ENCODE results near the gene TRIM47. TPM values are rescaled to one million over a fixed set of nuclear protein-coding genes. Genes with fewer than 3 reads are reported as not detected.

Gene TRIM47, protein sequence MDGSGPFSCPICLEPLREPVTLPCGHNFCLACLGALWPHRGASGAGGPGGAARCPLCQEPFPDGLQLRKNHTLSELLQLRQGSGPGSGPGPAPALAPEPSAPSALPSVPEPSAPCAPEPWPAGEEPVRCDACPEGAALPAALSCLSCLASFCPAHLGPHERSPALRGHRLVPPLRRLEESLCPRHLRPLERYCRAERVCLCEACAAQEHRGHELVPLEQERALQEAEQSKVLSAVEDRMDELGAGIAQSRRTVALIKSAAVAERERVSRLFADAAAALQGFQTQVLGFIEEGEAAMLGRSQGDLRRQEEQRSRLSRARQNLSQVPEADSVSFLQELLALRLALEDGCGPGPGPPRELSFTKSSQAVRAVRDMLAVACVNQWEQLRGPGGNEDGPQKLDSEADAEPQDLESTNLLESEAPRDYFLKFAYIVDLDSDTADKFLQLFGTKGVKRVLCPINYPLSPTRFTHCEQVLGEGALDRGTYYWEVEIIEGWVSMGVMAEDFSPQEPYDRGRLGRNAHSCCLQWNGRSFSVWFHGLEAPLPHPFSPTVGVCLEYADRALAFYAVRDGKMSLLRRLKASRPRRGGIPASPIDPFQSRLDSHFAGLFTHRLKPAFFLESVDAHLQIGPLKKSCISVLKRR
- 10 to 100 TPM; 13.0 to 26.4 (median 15.9) TPM for polyA plus RNA-seq (ENCODE audit: insufficient read depth in 1 of 5, insufficient read length in 5 of 5, low replicate concordance in 1 of 5)
- long read RNA-seq, donor 1, transcript TRIM47-201 (6 exons, 2,266 nt), result major isoform, 6 of 7 reads
- long read RNA-seq, donor 1, partial matches to known transcripts, result 0 of 7 reads
- long read RNA-seq, donor 1, other reads (novel, unspliced or antisense), result 0 of 7 reads
- long read RNA-seq, donor 2, transcript TRIM47-201 (6 exons, 2,266 nt), result major isoform, 5 of 6 reads
- long read RNA-seq, donor 2, partial matches to known transcripts, result 0 of 6 reads
- long read RNA-seq, donor 2, other reads (novel, unspliced or antisense), result 0 of 6 reads
- long read RNA-seq, donor 3, transcript TRIM47-201 (6 exons, 2,266 nt), result major isoform, 5 of 8 reads
- long read RNA-seq, donor 3, partial matches to known transcripts, result 0 of 8 reads
- long read RNA-seq, donor 3, other reads (novel, unspliced or antisense), result 0 of 8 reads
- long read RNA-seq, donor 4, partial matches to known transcripts, result 0 of 2 reads
- long read RNA-seq, donor 4, other reads (novel, unspliced or antisense), result 0 of 2 reads
- long read RNA-seq, donor 5, transcript TRIM47-201 (6 exons, 2,266 nt), result major isoform, 5 of 5 reads
- long read RNA-seq, donor 5, partial matches to known transcripts, result 0 of 5 reads
- long read RNA-seq, donor 5, other reads (novel, unspliced or antisense), result 0 of 5 reads
- long read RNA-seq, donor 6, partial matches to known transcripts, result 0 of 4 reads
- long read RNA-seq, donor 6, other reads (novel, unspliced or antisense), result 0 of 4 reads
- long read RNA-seq, donor 7, partial matches to known transcripts, result 0 of 5 reads
- long read RNA-seq, donor 7, other reads (novel, unspliced or antisense), result 0 of 5 reads
- long read RNA-seq, donor 8, partial matches to known transcripts, result 0 of 2 reads
- long read RNA-seq, donor 8, other reads (novel, unspliced or antisense), result 0 of 2 reads

DNA sequence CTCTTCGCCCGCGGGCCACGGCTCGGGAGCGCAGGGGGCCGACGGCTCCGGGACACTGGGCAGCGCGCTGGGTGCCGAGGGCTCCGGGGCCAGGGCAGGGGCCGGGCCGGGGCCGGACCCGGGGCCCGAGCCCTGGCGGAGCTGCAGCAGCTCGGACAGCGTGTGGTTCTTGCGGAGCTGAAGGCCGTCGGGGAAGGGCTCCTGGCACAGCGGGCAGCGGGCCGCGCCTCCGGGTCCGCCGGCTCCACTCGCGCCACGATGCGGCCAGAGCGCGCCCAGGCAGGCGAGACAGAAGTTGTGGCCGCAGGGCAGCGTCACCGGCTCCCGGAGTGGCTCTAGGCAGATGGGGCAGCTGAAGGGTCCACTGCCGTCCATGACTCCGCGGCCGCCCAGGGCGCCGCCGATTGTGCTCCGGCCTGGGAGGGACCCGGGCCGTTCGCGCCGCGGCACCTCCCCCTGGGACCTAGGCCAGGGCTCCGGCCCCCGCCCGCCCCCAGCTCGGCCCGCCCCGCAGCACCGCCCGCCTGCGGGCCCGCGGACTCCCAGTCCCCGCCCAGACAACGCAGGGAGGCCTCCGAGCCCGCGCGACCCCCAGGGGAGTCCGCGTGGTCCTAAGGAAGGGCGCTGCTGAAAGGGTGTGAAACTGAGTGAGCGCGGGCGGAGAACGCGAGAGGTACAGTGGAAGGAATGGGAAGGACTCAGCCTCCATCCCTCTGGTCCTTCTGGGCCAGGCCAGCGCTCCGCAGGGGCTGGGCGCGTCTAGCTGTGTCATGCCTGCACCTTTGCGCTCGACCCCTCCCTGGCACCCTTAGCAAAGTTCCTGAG, at the start of gene TRIM47:
TSS of gene TRIM47 (minus strand) at position 408 of the 825 bp plus-strand sequence. CDS start at position 375, 33 bp downstream.
- DNase-seq, result peak in 1 of 2 donors; percentile 80

DNA sequence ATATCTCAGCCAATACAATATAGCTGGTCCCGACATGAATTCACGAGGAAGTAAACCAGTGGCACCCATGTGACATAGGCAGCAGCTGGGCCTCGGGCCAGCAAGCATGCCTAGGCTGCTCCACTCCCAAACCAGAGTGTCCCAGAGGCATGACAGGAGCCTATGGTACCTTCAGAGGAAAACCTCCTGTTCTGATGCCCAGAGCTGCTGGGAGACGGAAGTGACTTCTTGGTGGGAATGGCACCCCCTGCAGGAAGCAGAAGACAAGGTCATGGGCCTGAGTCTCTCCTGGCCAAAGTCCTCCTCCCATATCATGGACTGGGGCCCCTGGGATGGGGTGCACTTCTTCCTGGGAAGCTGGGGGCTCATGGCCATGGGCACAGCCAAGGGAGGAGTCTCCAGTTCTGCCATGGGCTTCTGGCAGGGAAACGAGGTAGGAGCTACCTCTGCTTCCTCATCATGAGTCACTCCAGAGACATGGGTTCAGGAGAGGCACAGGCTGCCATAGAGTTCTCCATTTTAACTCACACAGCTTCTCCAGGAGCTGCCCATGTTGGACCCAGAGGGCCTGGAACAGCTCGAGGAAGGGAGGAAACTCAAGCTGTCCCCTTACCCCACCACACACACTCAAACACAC, 49.0 kb upstream of the TRIM47 start:
- DNase-seq, result no peak

DNA sequence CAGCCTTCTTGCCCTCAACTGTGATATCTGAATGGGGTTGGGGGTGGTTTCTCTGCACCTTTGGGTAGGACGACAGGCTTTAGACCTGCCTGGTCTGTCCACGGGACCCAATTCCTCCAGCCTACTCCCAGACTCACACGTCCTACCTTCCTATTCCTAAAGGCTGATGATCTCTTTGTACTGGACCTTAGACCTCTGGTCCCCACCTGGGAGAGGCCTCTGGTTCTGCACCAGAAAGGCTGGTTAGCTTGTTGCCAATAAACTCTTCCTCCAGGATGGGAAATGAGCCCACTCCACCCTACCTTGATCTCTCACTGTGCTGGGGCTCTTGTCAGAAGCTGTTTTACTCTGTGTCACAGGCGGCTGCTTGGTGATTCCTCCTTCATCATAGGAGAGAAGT, 48.1 kb upstream of the TRIM47 start:
- no peak for DNase-seq

DNA sequence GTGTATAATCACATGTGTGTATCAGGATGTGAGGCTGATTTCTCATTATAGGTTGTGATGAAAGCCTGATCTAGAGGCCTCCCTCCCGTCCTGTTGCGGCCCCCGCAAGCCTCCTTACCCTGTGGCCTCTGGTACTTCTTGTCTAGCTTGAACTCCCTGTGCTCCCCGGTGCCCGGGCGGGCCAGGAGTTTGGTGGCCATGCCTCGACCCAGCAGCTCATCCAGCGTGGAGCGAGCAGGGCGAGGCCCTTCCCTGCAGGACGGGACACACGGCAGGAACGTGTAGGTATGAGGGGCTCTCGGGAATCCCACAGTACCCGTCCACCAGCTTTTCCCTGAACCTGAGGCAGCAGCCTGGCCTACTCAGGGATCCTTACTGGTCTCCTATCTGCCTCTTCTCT, 47.5 kb upstream of the TRIM47 start:
- DNase-seq, result no peak

DNA sequence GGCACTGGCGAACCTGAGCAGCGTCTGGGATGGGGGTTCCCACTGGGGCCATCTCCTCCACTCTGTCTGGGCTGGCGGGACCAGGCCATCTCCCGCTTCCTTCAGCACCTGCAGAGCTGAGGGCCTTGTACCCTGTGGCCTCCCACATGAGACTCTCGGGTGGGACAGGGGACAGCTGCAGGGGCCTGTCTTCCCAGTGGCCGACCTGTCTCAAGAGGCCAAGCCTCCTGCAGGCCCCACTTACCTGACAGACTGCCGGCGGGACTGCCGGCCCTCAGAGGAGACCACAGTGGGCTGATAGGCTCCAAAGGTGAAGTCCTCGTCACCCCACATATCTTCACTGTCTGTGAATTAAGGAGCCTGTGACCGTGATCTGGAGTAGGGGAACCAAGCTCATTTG, 46.7 kb upstream of the TRIM47 start:
- DNase-seq, result no peak

DNA sequence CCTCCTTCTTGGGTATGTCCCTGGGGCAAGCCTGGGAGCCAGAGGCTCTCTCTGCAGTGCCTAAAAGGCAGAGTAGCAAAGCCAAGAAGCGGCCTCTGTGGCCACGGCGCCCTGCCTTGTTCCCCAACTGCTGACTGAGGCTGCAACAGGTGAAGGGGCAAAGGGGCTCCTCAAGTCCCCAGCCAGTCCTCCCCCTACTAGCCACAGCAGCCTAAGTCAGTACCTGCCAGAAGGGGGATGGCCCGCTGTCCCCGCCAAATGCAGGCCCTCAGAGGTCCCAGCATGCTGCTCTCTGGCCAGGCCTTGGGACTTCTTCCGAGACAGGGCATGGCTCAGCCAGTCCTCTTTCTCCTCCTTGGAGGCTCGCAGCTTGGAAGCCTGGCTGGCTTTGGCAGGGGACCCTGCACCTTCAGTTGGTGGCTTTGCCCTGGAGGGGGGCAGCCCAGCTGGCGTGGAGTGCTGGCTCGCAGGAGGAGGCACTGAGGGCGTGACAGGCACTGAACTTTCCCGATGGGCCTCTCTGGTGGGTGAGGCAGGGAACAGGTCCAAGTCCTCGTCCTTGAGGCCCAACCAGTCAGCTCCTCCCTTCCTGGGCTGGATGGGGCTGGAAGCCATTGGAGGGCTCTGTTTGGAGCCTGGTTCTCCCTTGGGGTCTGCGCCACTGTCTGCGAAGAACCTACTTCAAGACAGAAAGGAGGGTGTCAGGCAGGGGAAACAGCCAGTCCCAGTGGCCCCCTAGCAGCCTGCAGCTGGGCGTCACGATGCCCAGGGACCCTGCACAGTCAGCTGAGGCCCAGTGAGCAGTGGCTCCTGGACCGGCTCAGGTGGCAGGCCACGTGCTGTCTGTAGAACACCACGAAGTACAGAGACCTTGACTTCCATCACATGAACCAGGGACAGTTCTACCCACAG, 44.8 kb upstream of the TRIM47 start:
- DNase-seq, result no peak

DNA sequence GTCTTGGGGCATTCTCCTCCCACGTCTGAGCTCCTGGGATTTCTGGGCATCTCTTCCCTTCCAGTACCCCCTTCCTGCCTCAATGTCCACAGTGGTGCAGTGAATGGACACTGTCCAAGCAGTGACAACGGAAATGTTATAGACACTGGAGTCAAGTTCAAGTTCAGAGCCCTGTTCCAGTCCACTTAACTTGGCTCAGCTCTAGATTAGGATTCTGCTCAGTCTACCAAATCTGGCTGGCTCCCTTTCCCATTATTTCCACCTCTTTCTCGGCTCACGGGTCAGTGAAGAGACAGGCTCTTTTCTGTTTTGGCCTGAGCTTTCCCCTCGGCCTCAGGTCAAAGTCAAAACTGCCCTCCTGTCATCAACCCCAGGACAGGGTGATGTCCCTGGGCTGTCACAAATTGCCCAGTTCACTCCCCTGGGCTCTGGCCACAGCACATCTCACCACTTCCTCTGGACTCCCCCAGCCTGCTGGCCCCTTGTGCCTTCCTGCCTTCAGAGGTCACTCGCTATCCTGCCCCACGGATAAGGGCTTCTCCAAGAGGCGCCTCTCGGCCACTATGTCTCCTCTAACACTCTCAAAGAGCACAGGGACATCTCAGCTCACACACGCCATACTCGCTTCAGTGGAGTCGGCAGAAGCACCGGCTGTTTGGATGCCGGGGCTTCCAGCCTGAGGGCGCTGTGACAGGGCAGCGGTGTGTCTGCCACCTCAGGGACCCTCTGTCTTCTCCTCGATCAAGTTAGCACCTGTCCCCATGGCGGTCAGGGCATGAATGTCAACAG, 44.0 kb upstream of the TRIM47 start:
- no peak for DNase-seq

DNA sequence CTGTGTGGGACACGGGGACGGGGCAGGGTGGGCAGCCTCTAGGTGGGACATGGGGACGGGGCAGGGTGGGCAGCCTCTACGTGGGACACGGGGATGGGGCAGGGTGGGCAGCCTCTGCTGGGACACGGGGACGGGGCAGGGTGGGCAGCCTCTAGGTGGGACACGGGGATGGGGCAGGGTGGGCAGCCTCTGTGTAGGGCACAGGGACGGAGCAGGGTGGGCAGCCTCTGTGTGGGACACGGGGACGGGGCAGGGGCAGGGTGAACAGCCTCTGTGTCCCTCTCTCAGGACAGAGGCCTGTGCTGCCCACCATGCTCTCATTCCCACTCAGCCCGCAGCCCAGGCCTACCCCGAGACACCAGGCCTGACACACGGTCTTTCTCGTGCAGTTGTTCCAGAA, 43.2 kb upstream of the TRIM47 start:
- DNase-seq, result no peak

DNA sequence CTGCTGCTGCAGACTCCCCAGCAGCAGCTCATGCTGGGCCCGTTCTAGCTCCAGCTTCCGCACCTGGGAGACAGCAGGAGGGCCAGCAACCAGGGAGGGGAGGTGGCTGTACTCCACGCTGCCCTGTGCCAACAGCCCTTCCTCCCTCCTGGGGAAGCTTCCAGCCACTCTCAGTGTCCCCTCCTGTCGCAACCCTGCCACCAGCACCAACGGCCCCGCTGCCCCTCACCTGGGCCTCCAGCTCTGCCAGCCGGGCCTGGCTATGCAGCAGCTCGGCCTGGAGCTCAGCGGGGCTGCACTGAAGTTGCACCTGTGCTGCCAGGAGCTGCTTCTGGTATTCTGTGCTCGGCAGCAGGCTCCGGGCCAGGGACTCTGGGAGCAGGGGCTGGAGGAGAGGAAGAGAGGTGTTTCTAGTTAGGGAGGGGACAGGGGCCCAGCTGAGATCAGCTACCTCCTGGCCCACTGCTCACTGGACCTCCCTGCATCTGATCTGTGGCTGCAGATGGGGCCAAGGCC, 41.7 kb upstream of the TRIM47 start:
- DNase-seq, result no peak

DNA sequence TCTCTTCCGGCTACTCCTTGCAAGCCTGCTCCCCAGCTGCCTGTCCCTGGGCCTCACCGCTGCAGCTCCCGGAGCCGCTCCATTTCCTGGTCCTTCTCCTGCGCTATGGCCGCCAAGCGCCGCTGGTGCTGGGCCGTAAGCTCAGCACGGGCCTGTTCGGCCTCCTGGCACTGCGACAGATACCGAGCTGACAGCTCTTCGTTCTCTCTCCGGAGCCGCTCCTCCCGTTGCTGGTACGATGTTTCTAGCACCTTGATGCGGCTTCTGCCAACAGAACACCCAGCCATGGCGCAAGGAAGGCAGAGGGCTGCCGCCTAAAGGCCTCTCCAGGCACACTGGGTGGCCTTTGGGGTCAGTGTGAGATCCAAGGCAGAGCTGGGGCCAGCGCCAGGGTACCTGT, 41.2 kb upstream of the TRIM47 start:
- DNase-seq, result no peak

DNA sequence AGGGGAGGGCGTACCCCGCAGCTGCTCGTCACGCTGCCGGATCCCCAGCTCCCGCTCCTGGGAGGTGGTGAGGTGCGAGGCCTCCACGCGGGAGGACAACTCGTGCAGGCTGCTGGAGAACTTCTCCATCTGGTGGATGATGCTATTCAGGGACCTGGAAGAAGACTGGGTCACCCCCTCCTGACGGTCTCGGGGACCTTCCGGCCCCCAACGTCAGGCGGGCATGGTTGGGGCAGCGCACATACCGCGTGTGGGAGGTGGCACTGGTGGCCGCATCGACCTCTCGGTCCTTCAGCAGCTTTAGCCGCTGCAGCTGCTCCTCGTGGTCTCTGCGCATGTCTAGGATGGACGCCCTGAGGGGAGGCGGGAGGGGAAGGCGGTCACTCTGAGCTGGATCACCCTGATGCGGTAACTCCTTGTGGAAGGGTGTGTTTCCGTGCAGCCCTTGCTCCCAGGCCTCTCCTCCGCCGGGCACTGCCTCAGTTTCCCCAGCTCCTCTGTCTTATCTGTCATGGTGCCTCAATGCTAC, 39.6 kb upstream of the TRIM47 start:
- DNase-seq, result no peak

DNA sequence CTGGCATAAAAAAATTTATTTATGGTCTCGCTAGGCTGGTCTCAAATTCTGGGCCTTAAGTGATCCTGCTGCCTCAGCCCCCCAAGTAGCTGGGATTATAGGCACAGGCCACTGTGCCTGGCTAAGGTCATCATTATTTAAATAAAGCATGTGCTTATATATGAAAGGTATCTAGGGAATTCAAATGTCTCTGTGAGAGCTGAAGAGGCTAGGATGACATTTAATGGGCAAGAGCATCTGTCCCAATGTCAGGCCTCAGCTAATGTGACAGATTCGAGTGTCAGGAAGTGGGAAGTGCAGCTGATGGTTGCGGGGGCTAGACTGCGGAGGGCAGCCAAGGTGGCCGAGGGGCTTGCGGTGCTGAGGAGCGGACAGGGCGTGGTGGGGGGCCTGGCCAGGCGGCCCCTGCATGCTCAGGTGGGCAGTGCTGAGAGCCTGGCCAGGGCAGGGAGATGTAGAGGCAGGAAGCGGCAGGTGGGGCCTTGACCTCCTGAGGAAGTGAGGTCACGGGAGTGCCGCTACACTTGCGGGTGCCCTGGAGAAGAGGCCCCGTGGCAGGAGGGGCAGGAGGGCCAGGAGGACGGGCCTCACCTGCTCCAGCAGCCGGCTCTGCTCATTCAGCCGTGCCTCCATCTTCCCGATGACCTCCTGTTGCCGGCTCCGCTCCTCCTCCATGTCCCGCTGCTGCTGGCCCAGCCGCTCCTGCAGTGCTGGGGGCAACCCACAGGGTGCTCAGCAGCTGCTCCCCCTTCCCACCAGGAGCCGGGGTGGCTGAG, 38.9 kb upstream of the TRIM47 start:
- DNase-seq, result no peak

DNA sequence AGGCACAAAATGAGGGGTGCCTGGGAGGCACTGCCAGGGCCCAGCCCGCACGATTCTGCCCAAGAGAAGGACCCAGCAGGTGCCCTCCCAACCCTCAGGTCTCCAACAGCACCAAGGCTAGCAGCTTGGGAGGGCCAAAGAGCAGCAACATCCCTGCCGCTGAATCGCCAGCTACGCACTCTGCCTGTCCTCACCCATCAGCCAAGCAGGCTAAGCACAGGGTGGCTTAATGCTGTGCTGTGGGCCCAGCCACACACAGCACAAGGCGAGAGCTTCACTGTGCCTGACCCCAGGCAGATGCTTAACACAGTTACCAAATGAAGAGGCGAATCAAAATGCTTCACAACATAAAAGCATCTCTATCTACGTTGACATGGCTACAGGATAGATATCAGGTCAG, 36.9 kb upstream of the TRIM47 start:
- DNase-seq, result no peak

DNA sequence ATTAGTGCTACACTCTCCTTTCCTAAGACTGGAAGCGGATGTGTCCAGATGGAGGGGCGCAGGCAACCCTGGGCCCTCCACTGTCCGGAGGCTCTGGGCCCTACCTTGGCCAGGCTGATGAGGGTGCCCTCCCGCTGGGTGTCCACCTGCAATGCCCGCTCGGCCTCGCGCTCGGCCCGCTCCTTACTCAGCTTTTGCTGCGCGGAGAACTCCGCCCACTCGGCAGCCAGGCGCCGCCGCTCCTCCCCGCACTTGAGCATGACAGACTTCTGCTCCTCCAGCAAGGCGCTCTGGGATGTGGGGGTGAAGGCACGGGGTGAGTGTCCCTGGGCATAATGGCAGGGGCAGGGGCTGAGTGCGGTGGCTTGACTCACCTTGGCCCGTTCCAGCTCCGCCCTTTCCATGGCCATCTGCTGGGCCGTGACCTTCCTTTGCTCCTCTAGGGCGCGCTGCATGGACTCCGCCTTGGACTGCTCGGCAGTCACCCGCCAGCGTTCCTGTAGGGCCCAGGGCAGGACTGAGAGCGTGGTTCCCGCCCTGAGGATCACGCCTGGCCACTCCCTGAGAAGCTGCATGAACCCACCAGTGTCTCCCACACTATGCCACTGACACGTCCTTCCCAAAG, 36.4 kb upstream of the TRIM47 start:
- no peak for DNase-seq

DNA sequence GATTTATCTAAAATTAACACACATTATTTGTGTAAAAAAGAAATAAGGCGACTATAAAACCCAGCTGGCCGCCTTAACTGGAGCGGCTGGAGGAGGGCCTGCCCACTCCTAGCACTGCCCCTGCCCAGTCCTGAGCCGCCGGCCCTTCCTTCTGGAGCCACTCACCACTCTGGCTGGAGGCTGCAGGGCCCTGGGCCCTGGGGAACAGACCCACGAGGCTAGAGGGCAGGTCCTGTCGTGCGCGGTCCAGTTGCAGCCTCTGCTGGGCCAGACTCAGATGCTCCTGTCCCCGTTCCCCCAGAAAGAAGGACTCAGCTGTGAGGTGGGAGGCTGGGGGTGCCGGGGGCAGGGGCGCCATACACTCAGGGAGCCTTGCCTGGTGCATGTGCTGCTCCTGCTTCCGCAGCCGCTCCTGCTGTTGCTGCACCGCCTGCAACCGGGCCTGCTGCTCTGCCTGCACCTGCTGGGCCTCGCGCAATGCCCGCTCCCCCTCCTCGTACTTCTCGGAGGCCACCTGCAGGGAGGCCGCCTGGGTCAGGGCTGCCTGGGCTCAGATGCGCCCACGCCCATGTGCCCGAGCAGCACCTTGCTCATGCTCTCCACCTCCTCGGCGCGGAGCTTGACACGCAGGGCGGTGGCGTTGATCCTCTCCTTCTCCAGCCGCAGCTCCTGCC, 35.3 kb upstream of the TRIM47 start:
- DNase-seq, result no peak

DNA sequence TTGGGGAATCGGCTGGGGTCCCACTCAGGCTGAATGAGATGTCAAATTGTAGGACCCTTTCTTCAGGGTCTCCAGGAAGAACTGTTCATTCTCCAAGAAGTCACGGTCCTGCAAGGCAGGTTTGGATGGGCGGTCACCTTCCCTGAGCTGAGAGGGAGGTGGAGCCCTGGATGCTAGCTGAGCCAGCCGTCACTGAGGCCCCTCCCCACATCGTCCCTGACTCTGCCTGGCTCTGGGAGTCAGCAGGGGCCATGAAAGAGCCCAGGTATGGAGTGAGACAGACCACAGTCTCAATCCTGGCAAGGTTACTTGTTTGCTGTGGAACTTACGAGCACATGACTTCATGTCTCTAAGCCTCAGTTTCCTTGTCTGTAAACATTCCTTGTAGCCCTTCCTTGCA, 32.3 kb upstream of the TRIM47 start:
- DNase-seq, result no peak
